ENCODE measurements around the gene PI4K2B.

- TF ChIP-seq CTCF (IDR thresholded peaks at IDR 0.05), result no peak
- no peak for TF ChIP-seq POLR2A (IDR thresholded peaks at IDR 0.05)
- no peak for TF ChIP-seq EP300 (IDR thresholded peaks at IDR 0.05)
- no peak for TF ChIP-seq POLR2AphosphoS5 (IDR thresholded peaks at IDR 0.05)
Observed at GRCh38 chr4:25245181-25245580, 11.3 kb downstream of the PI4K2B start.
